D341Med (cell line): ENCODE results near the gene CNDP2.
"Not testable (repeated sequence)": the region's sequence is repeated elsewhere in the genome, so short reads cannot be mapped to it uniquely, and the experiment has no call there.

Experiments used
- DNase-seq: peaks from one replicate; pipeline ENCODE4 v3.0.0; 2012; ENCODE audit warnings: low spot score

CNDP2 gene

GRCh38 chr18:74518456-74519295 is 22.5 kb downstream of the CNDP2 start:
- DNase-seq, result no peak

GRCh38 chr18:74519320-74520095 is 23.3 kb downstream of the CNDP2 start:
- DNase-seq, result no peak

DNA sequence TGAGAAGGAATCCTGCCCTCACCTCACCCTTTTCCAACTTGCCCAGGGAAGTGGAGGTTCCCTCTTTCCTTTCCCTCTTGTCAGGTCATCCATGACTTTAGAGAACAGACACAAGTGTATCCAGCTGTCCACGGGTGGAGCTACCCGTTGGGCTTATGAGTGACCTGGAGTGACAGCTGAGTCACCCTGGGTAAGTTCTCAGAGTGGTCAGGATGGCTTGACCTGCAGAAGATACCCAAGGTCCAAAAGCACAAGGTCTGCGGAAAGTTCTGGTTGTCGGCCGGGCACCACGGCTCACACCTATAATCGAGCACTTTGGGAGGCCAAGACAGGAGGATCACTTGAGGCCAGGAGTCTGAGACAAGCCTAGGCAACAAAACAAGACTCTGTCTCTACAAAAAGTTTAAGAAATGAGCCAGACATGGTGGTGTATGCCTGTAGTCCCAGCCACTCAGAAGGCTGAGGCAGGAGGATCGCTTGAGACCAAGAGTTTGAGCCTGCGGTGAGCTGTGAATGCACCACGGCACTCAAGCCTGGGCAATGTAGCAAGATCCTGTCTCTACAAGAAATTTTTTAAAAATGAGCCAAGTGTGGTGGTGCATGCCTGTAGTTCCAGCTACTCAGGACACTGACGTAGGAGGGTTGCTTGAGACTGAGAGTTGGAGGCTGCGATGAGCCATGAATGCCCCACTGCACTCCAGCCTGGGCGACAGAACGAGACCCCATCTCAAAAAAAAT is 24.1 kb downstream of the CNDP2 start:
- peak; percentile 15 for DNase-seq

DNA sequence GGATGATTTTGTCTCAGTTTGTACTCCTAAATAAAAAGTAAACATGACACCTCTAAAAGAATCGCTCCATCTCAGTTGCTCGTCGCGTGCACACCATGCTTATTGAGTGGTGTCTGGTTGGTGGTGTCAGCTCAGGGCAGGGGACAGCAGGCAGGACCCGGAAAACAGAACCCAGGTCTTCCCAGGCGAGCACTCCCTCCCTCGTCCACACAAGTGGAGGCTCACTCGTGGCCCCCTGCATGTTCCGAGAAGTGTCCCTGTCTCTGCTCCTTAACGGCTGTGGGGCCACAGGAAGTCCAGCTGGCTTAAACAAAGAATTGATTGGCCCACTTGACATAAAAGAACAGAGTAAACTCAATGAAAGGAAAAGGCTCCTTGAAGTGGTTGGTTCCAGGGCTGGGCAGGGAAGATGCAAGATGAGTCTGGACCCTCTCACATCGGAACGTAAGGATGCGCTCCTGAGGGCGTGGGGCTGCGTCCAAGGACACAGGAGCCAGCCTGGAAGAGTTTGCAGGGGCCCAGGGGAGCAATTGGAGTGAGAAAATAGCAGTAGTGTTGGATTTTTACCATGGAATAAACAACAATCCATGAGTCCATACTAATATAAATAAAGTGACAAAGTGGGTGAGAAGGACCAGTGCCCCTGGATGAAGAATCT is 25.0 kb downstream of the CNDP2 start:
- peak; percentile 34 for DNase-seq

GRCh38 chr18:74522635-74523548 is 26.7 kb downstream of the CNDP2 start:
- peak; percentile 22 for DNase-seq

DNA sequence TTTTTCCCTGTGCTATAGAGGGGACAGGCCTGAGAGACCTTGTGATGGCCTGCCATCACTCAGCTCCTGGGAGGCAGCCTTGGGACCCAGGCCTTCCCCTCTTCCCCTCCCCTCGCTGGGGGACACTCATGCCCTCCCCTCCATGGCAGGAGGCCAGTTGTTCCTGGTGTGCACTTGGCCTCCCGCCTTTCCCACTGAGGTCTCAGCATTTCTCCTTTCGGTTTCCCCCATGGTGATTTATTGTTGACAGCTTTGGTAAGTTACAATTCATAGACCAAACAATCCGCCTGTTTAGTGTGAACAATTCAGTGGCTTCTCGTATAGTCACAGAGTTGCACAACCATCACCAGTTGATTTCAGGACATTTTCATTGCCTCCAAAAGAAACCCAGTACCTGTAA is 27.9 kb downstream of the CNDP2 start:
- no peak for DNase-seq

- DNase-seq, result not testable (repeated sequence)
Measured at GRCh38 chr18:74524915-74525314, 28.8 kb downstream of the CNDP2 start.

GRCh38 chr18:74525741-74526140 is 29.6 kb downstream of the CNDP2 start:
- peak; percentile 10 for DNase-seq

DNA sequence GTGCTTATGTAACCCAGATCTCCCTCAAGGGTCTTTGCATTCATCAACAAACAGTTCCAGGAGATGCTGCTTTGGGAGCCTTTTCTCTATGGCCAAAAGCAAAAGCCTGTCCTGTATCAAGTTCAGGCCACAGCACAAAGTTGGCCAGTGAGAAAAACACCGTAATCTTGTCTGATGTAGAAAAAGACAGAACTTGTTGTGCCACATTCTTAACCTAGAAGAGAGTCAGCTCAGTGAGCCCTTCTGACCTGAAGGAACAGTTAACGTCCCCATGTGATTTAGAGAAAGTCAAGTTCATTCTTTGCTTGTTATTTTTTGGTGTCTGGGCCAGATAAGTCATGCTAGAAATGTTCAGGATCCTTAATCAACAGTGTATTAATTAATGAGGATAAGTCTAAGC is 30.3 kb downstream of the CNDP2 start:
- DNase-seq, result no peak

DNA sequence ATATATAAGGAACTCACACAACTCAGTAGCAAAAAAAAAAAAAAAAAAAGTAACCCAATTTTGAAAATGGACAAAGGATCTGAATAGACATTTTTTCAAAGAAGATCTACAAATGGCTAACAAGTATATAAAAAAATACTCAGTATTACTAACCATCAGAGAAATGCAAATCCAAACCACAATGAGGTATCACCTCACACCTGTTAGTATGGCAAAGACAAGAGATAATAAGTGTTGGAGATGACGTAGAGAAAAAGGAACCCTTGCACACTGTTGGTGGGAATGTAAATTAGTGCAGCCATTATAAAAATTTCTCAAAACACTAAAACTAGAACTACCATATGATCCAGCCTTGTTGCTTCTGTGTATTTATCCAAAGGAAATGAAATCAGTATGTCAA is 32.3 kb downstream of the CNDP2 start:
- DNase-seq, result no peak

DNA sequence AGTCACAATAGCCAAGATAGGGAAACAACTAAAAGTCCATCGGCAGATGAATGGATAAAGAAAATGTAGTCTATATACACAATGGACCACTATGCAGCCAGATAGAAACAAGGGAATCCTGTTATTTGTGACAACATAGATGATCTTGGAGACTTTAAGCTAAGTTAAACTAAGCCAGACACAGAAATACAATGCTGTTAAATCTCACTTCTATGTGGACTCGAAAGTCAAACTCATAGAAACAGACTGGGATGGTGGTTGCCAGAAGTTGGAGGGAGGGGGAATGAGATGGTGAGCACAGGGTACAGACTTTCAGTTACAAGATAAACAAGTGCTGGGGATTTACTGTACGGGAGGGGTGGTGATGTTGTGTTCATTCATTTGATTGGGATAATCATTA is 32.8 kb downstream of the CNDP2 start:
- DNase-seq, result no peak

DNA sequence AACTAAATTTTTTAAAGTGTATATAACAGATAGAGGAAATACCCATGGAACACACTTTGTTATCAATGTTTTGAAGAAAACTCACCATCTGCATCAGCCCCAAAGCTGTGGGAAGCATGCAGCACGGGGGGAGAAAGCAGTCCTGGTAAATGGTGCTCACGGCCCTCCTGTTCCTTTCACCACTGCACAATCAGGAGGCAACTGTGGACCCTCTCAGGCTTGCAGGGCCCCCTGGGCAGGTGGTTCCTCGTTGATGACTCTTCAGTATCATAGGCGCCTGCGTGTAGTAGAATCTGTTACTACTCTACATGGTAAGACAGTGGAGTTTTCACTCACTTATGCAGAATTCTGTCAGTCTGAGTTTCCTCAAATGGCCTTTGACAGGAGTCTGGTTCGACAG is 33.2 kb downstream of the CNDP2 start:
- DNase-seq, result no peak

- DNase-seq, result no peak
Measured at GRCh38 chr18:74529811-74530583, 33.8 kb downstream of the CNDP2 start.

DNA sequence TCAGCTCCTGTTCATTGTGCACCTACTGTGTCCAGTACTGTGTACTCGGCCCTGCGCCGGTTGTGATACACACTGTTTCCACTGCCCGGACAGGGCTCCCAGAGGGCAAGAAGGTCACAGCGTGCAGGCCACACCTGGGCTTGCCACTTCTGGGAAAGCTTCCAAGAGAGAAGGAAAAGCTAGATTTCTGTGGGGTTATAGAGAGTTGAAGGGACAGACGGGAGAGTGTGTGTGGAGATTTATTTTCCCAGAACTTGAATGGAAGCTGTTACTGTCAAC is 34.4 kb downstream of the CNDP2 start:
- no peak for DNase-seq

- no peak for DNase-seq
Measured at GRCh38 chr18:74531043-74531442, 34.9 kb downstream of the CNDP2 start.

GRCh38 chr18:74532511-74533025 is 36.4 kb downstream of the CNDP2 start:
- no peak for DNase-seq

- DNase-seq, result no peak
Measured at GRCh38 chr18:74533666-74534065, 37.5 kb downstream of the CNDP2 start.

GRCh38 chr18:74534150-74534969 is 38.2 kb downstream of the CNDP2 start, which contains the start of gene CNDP1:
CNDP1 (plus strand) TSS chr18:74534500; CDS start chr18:74534668, 168 bp downstream.
- DNase-seq, result no peak

- DNase-seq, result no peak
Measured at GRCh38 chr18:74534981-74535649, 39.0 kb downstream of the CNDP2 start.
